ENCODE data around the gene PCGF2.
"Not testable (repeated sequence)": the region's sequence is repeated elsewhere in the genome, so short reads cannot be mapped to it uniquely, and the experiment has no call there.

Gene PCGF2

GRCh38 chr17:38735161-38735997 is 12.8 kb downstream of the PCGF2 start:
- Mint-ChIP-seq H3K27me3 (ENCODE audit: low read depth) (no peaks in the 10 kb centered on the region), H3K4me1 (ENCODE audit: low read depth) (peaks cover 29% of the 10 kb centered on the region), H3K27ac (no peak overlapping the region), H3K9me3 (no peaks in the 10 kb centered on the region), H3K36me3 (ENCODE audit: low read depth) (peaks cover 15% of the 10 kb centered on the region), H3K4me3 (no peak overlapping the region)
- no peak for DNase-seq (ENCODE audit: low spot score)

GRCh38 chr17:38733982-38734973 is 13.9 kb downstream of the PCGF2 start:
- Mint-ChIP-seq H3K27ac (no peak overlapping the region), H3K4me3 (no peak overlapping the region), H3K4me1 (ENCODE audit: low read depth) (peaks cover 32% of the 10 kb centered on the region), H3K27me3 (ENCODE audit: low read depth) (no peaks in the 10 kb centered on the region), H3K9me3 (no peaks in the 10 kb centered on the region), H3K36me3 (ENCODE audit: low read depth) (peaks cover 18% of the 10 kb centered on the region)
- DNase-seq (ENCODE audit: low spot score), result no peak

- Mint-ChIP-seq H3K27me3 (ENCODE audit: low read depth) (no peaks in the 10 kb centered on the region), H3K36me3 (ENCODE audit: low read depth) (peaks cover 19% of the 10 kb centered on the region), H3K27ac (no peak overlapping the region), H3K4me3 (no peak overlapping the region), H3K4me1 (ENCODE audit: low read depth) (peaks cover 40% of the 10 kb centered on the region), H3K9me3 (no peaks in the 10 kb centered on the region)
- no peak for DNase-seq (ENCODE audit: low spot score)
Observed at GRCh38 chr17:38733282-38733981, 14.7 kb downstream of the PCGF2 start.

GRCh38 chr17:38732376-38733281 is 15.5 kb downstream of the PCGF2 start:
- Mint-ChIP-seq H3K36me3 (ENCODE audit: low read depth) (peaks cover 26% of the 10 kb centered on the region), H3K4me3 (peak overlapping the region; percentile 96), H3K9me3 (no peaks in the 10 kb centered on the region), H3K27me3 (ENCODE audit: low read depth) (no peaks in the 10 kb centered on the region), H3K4me1 (ENCODE audit: low read depth) (peaks cover 46% of the 10 kb centered on the region), H3K27ac (peak overlapping the region; percentile 70)
- DNase-seq (ENCODE audit: low spot score), result no peak

- Mint-ChIP-seq H3K27me3 (ENCODE audit: low read depth) (no peaks in the 10 kb centered on the region), H3K36me3 (ENCODE audit: low read depth) (peaks cover 26% of the 10 kb centered on the region), H3K4me1 (ENCODE audit: low read depth) (peaks cover 52% of the 10 kb centered on the region), H3K4me3 (peak overlapping the region; percentile 96), H3K9me3 (no peaks in the 10 kb centered on the region), H3K27ac (peak overlapping the region; percentile 70)
- no peak for DNase-seq (ENCODE audit: low spot score)
Observed at GRCh38 chr17:38731526-38732294, 16.4 kb downstream of the PCGF2 start.

GRCh38 chr17:38730526-38731379 is 17.4 kb downstream of the PCGF2 start:
- Mint-ChIP-seq H3K27ac (peak overlapping the region; percentile 95), H3K9me3 (no peaks in the 10 kb centered on the region), H3K4me1 (ENCODE audit: low read depth) (peaks cover 56% of the 10 kb centered on the region), H3K27me3 (ENCODE audit: low read depth) (no peaks in the 10 kb centered on the region), H3K36me3 (ENCODE audit: low read depth) (peaks cover 26% of the 10 kb centered on the region), H3K4me3 (peak overlapping the region; percentile 96)
- DNase-seq (ENCODE audit: low spot score), result no peak

GRCh38 chr17:38729886-38730525 is 18.1 kb downstream of the PCGF2 start, which contains the start of gene CISD3:
TSS of gene CISD3 (plus strand) at chr17:38730341. CDS start at chr17:38730359, 18 bp downstream.
- Mint-ChIP-seq H3K9me3 (no peaks in the 10 kb centered on the region), H3K4me3 (peak within 1 kb of the TSS; percentile 96), H3K27me3 (ENCODE audit: low read depth) (no peaks in the 10 kb centered on the region), H3K27ac (peak within 1 kb of the TSS; percentile 95), H3K36me3 (ENCODE audit: low read depth) (peaks cover 30% of the 10 kb centered on the region), H3K4me1 (ENCODE audit: low read depth) (peaks cover 56% of the 10 kb centered on the region)
- DNase-seq (ENCODE audit: low spot score), result peak; percentile 88

GRCh38 chr17:38729368-38729885 is 18.7 kb downstream of the PCGF2 start:
- Mint-ChIP-seq H3K4me1 (ENCODE audit: low read depth) (peaks cover 55% of the 10 kb centered on the region), H3K4me3 (peak overlapping the region; percentile 82), H3K27ac (peak overlapping the region; percentile 76), H3K27me3 (ENCODE audit: low read depth) (no peaks in the 10 kb centered on the region), H3K36me3 (ENCODE audit: low read depth) (peaks cover 29% of the 10 kb centered on the region), H3K9me3 (no peaks in the 10 kb centered on the region)
- no peak for DNase-seq (ENCODE audit: low spot score)

- peak; percentile 66 for DNase-seq (ENCODE audit: low spot score)
- Mint-ChIP-seq H3K36me3 (ENCODE audit: low read depth) (peaks cover 26% of the 10 kb centered on the region), H3K4me1 (ENCODE audit: low read depth) (peaks cover 47% of the 10 kb centered on the region), H3K4me3 (peak overlapping the region; percentile 82), H3K9me3 (no peaks in the 10 kb centered on the region), H3K27ac (peak overlapping the region; percentile 85), H3K27me3 (ENCODE audit: low read depth) (no peaks in the 10 kb centered on the region)
Observed at GRCh38 chr17:38728290-38728831, 19.8 kb downstream of the PCGF2 start.

- no peaks in the 10 kb centered on the region for H3K9me3 Mint-ChIP-seq
- peaks cover 49% of the 10 kb centered on the region for H3K4me1 Mint-ChIP-seq (ENCODE audit: low read depth)
- H3K36me3 Mint-ChIP-seq (ENCODE audit: low read depth), result peaks cover 30% of the 10 kb centered on the region
- H3K27me3 Mint-ChIP-seq (ENCODE audit: low read depth), result no peaks in the 10 kb centered on the region
- peak overlapping the region; percentile 82 for H3K4me3 Mint-ChIP-seq
- peak overlapping the region; percentile 85 for H3K27ac Mint-ChIP-seq
- peak; percentile 85 for DNase-seq (ENCODE audit: low spot score)
Observed at GRCh38 chr17:38727736-38728135, 20.4 kb downstream of the PCGF2 start.

- peaks cover 39% of the 10 kb centered on the region for H3K4me1 Mint-ChIP-seq (ENCODE audit: low read depth)
- peaks cover 34% of the 10 kb centered on the region for H3K36me3 Mint-ChIP-seq (ENCODE audit: low read depth)
- peak overlapping the region; percentile 55 for H3K27ac Mint-ChIP-seq
- not testable (repeated sequence) for H3K9me3 Mint-ChIP-seq; H3K4me3 Mint-ChIP-seq; DNase-seq (ENCODE audit: low spot score); H3K27me3 Mint-ChIP-seq (ENCODE audit: low read depth)
Observed at GRCh38 chr17:38726145-38726544, 22.0 kb downstream of the PCGF2 start.

Measured in T-helper 2 cell treated with Interferon-gamma antibody and Interleukin-4, amounts not matched to agents 5 μg/mL and 100 μg/mL, for 36 hours (primary cell).